Bronchus fibroblast of lung (primary cell): Measurements from ENCODE around the gene ACR. TPM values are rescaled to one million over a fixed set of nuclear protein-coding genes. Genes with fewer than 3 reads are reported as not detected.

ENCODE experiments used
- total RNA-seq: library from RNA; depleted of rRNA; stranded (reverse); fragments of >200 nt; gene quantifications from 2 replicates; pipeline ENCODE4 v1.2.3, GENCODE V29; 2015

ACR gene
- total RNA-seq = not detected in 2 replicates

DNA sequence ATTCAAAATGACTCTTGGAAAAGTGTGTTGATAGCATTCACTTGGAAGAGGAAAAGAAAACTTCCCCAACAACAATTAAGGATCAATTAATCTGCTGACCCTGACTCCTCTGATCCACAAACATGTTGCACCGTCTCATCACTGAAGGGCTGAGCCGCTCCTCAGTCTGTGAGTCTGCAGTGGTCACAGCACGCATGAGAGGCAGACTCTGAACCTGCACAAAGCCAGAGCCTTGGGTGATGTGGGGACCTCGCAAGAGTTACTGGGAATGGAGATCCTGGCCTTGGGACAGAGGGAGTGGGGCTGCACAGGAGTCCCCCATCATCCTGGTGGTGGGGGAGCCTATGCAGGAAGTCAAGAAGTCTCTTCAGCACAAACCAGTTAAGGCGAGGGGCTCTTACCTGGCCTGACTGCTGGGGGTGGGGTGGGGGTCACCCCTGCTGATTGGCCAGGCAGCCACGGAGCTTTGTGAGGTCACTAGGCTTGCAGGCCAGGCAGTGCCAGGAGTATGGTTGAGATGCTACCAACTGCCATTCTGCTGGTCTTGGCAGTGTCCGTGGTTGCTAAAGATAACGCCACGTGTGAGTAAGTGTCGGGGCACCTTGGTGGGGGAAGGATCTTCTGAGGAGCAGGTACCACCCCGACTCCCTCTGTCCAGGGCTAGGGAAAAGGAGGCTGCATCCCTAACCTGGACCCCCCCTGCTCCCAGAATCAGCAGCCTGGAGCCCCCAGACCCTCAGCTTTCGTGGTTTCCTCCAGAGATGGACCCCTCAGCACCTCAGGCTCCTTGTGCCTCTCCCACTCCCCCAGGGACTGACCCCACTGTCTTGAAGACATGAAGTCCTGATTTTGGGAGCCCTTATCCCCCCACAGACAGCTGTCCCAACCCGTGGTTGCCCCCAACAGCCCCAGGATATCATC is at the start of gene ACR:
TSS of gene ACR (plus strand) at position 477 of the 921 bp plus-strand sequence. CDS start at position 509, 32 bp downstream.

DNA sequence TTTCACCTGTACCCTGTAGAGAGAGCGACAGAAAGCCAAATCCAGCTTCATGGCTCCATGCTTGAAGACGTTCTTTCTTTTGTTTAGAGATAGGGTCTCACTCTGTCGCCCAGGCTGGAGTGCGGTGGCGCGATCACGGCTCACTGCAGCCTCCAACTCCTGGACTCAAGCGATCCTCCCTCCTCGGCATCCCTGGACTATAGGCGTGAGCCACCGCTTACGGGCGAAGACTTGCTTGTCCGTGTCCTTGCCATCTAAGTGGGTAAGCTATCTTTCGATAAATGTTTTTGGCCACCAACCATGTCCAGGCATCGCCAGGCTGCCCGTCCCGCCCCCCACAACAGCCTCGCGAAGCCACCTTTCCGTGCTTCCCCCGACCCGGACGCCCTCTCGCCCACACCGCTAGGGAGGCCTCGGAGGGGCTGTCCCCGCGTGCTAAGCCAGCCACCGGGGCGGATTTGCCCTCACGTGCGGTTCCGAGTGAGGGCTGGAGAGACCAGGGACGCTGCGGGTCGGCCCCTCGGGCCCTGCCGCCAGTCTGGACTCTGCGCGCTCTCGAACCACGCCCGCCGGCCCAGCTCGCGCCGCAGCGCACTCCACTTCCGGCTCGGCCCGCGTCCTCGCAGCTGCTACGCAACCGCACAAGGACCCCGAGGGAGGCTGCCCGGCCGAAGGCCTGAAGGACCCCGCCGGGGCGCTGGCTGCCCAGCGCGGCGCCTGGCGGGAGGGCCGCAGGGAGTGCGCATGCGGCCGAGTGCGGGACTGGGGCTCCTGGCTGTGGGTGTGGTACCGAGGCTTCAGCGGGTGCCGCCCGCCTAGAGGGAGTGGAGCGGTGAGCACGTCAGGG is 45.3 kb downstream of the ACR start, which contains the start of gene RABL2B:
TSS of gene RABL2B (minus strand) at position 604 of the 847 bp plus-strand sequence. CDS start 1,342 bp downstream, outside the sequence.

Other genes starting within 250 kb of the ACR start
- gene LMF2, start 230.5 kb upstream of the ACR start, total RNA-seq = 86.4 and 92.3 TPM in 2 replicates
- 71.5 and 77.0 TPM in 2 replicates for gene NCAPH2, start 230.0 kb upstream of the ACR start, total RNA-seq
- 0.30 and 1.8 TPM in 2 replicates for gene SCO2, start 212.6 kb upstream of the ACR start, total RNA-seq
- 16.9 and 19.0 TPM in 2 replicates for gene TYMP, start 208.2 kb upstream of the ACR start, total RNA-seq
- gene KLHDC7B, start 192.3 kb upstream of the ACR start, total RNA-seq = 0.17 TPM in 1 of 2 replicates, not detected in the other
- not detected in 2 replicates for gene SYCE3, start 175.3 kb upstream of the ACR start, total RNA-seq
- 0.17 and 1.0 TPM in 2 replicates for gene CPT1B, start 159.8 kb upstream of the ACR start, total RNA-seq
- 31.8 and 37.3 TPM in 2 replicates for gene CHKB, start 155.4 kb upstream of the ACR start, total RNA-seq
- 0.17 and 0.59 TPM in 2 replicates for gene MAPK8IP2, start 137.4 kb upstream of the ACR start, total RNA-seq
- gene ARSA, start 110.1 kb upstream of the ACR start, total RNA-seq = 16.6 and 17.4 TPM in 2 replicates
- gene SHANK3, start 65.4 kb upstream of the ACR start, total RNA-seq = 0.50 and 0.59 TPM in 2 replicates
- gene RABL2B, start 45.4 kb downstream of the ACR start, total RNA-seq = 11.6 and 13.1 TPM in 2 replicates